Activated CD4-positive, alpha-beta T cell treated with anti-CD3 and anti-CD28 coated beads for 24 hours (primary cell): ENCODE measurements around the gene RNF126.

ENCODE experiments used
- DNase-seq, 2 donors: peaks; one replicate each; pipeline ENCODE4 v3.0.0-alpha.2; 2020; ENCODE audit warnings: low read depth in 2 of 2

The RNF126 gene

DNA sequence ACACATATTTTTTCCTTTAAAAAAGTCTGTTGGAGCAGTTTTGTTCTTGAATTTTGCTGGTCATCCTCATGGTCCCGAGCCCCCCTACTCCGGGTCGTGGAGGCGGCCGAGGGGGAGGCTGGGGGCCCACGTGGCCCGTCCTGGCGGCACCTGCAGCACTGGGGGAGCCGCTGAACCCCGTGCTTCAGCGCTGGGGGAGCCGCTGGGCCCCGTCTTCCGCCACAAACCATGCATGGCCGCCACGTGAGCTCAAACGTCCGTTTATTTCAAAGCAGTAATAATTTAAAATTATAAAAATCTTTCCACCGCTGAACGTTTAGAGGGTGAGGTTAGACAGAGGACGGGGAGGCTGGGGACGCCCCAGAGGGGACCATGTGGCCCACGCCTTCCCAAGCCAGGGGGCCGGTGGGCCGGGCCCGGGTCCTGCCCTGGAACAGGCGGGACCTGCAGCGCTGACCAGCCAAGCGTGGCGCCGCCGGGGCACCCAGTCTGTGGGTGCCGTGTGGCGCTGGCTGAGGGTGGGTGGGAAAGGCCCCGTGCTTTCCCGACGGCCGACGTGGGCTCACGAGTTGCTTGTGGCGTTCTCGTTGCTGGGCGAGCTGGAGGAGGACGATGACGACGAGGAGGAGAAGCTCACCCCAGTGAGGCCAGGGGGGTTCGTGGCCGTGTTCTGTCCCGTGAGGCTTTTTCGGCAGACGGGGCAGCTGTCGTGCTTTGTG, 15.3 kb downstream of the RNF126 start:
- DNase-seq, result no peak

DNA sequence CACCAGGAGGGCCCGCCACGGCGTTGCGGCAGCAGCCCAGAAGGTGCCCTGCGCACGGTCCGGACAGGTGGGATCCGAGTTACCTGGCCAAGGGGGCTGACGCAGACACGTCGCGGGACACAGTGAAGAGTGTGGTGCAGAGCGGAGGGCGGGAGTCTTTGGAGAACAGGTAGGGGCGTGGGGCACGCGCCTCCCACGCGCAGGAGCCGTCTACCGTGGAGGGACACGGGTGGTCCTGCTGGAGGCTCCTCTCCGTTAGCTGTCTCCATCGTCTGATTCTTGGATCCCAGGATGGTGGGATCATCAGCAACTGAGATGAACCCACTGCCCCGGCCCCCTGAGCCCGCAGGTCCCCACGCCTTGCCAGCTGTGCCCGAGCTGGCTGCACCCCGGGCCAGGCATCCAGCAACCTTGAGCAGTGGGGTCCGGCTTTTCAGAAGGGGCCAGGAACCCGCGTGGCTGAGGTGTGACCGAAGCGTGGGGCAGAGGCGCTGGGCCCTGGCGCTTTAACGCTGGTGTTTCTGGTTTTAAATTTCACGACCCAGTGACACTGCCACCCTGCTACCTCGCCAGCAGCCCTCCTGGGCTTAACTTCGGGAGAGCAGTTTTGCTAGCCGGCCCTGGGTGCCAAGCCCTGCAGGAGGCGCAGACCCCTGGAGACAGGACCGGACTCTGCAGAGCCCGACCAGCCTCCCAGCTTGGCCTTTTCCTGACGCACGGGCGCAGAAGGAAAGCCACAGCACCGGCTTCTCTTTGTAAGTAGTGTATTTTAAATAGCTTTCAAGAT, 16.0 kb downstream of the RNF126 start:
- DNase-seq, result no peak

DNA sequence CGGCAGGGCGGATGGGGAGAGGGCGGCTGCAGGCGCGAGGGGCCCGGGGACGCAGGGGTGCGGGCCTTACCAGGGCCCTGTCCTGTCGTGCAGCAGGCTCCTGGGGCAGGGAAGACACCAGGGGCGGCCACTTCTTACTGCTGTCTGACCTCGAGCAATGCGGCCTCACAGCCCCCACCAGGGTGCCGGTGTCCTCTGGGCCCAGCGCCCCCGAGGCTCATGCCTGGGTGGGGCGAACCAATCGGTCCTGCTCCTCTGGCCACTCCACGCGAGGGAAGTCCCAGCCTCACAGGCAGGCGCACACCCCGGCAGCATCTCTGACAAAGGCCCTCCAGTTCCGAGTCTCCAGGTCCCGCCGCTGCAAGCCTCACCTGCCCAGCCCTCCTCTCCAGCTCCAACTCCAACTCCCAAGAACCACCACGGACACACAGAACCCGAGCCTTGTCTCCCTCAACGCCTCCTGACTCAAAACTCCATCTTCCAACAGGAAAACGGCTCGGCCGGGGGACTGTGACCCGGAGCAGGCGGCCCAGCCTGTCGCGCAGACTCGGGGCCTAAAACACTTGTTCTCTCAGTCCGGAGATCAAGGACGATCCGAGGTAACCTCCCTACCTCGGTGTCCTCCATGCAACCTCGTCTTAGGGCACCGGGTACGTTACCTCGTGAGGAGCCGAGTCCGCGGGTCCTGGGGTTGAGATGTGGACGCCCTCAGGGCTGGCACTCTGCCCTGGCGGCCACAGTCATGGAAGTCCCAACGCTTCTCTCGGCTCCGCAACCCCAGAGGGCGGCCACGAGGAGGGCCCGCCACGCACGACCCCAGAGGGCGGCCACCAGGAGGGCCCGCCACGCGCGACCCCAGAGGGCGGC, 16.9 kb downstream of the RNF126 start:
- DNase-seq, result no peak

DNA sequence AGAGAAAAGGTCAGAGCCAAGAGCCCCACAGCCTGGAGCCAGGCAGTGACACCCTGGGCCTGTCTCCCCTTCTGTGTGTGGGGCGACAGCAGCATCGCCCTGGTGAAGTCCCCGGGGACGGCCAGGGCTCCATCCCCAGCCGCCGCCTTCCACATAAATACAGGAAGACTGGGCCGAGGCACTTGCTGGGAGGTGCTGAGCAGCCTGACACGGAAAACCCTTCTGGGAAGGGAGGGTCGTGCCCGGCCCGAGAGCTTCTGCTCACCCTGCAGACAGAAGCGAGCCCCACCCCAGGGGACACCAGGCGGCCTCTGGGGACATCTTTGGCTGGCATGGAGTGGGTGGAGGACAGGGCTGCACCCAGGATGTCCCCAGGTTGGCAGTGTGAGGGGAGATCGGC, 18.2 kb downstream of the RNF126 start:
- no peak for DNase-seq

DNA sequence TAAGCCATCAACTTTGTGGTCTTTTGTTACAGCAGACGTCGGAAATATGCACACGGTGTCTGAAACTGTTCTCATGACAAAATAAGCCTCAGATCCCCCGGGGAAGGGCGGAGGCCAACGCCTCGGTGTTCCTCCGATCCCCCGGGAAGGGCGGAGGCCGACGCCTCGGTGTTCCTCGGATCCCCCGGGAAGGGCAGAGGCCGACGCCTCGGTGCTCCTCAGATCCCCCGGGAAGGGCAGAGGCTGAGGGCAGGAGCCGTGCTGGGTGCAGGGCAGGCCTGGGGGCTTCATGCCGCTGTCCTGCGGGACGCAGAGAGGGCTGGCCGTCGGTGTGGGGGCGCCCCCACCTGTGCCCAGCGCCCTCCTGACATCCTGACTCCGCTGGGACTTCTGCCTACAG, 18.7 kb downstream of the RNF126 start:
- DNase-seq, result no peak

- DNase-seq, result no peak
Measured at GRCh38 chr19:643736-644135, 19.3 kb downstream of the RNF126 start.

GRCh38 chr19:642767-643727, 20.0 kb downstream of the RNF126 start:
- DNase-seq, result no peak

DNA sequence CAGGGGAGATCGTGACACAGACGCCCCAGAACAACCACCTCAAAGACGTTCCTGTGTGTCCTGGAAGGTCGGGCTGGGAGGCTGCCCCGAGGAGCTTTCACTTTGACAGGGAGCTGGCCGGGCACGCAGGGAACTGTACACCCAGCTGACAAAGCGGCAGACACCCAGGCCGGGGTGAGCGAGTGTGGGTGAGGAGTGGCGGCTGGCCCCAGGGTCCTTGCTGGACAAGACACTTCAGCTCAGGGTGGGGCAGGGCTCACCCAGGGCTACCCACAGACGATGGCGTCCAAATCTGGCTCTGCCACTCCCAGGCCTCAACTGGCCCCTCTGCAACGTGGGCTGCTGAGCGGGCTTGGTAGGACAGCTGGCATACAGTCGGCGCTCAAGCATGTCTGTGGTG, 21.3 kb downstream of the RNF126 start:
- no peak for DNase-seq

DNA sequence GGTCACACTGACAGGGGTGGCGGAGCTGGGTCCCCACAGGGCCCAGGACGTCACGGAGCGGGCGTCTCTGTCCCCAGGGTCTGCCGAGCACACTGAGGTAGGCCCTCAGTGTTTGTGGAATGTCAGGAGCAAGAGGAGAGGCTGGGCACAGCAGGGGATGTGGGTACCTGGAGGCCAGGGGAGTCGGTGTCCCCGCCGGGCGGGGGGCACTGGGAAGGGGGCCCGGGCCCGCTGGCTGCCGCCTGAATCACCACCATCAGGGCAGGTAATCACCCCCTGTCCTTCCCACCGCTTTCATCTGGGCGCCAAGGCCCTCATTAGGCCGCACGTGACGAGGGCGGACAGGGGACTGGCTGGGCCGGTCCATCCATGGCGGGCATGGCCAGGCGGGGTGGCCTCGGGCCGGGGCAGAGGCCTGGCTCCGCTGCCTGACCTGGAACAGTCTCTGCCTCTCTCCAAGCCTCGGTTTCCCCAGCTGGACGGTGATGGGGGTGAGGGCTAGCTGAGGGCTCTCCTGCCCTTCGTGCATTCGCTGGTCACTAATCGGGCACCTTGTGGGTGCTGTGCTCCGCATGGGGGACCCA, 22.3 kb downstream of the RNF126 start:
- DNase-seq, result no peak

DNA sequence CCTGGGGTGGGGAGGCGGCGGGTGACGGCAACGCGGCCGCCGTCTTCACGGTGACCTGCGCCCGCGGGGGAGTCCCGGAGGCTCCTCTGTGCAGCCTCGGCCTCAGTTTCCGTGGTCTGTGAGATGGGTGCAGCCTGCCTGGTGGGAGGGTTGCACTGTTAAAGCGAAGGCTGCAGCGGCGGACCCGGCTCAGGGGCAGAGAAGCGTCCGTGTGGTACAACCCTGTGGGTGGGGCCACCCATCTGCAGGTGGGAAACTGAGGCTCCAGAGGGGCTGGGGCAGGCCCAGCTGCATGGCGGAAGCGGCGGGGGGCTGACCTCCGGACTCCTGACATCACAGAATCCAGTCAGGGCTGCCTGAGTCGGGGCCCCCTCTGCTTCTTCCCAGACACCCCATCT, 22.9 kb downstream of the RNF126 start:
- DNase-seq, result no peak

DNA sequence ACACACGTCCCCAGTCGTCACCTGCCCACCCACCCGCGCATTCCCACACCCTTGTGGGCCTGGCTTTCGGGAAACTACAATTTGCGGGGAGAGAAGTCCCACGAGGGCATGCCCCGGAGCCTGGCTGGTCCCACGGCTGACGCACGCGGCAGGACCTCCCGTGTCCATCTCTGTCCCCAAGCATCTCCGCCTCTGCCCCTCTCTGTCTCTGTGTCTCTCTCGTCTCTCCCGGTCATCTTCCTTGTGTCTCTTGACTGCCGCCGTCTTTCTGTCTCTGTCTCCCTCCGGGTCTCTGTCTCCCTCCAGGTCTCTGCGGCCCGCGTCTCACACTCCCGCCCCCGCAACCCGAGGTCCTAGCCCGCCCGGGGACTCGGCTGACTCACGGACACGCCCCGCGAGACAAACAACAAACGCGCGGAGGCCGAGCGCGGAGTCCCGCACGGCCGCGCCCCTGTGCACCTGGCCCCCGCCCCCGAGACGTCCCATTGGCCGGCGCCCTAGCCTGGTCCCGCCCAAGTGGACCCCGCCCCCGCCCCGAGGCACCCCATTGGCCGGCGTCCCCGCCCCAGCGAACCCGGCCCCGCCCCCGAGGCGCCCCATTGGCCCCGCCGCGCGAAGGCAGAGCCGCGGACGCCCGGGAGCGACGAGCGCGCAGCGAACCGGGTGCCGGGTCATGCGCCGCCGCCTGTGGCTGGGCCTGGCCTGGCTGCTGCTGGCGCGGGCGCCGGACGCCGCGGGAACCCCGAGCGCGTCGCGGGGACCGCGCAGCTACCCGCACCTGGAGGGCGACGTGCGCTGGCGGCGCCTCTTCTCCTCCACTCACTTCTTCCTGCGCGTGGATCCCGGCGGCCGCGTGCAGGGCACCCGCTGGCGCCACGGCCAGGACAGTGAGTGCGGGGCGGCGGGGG, 23.5 kb downstream of the RNF126 start, which contains the start of gene FGF22:
FGF22 (plus strand) TSS at position 627 of the 908 bp plus-strand sequence; CDS start at position 674, 47 bp downstream.
- peak; percentile 93 to 95 for DNase-seq

GRCh38 chr19:638906-639252, 24.1 kb downstream of the RNF126 start:
- DNase-seq, result no peak

DNA sequence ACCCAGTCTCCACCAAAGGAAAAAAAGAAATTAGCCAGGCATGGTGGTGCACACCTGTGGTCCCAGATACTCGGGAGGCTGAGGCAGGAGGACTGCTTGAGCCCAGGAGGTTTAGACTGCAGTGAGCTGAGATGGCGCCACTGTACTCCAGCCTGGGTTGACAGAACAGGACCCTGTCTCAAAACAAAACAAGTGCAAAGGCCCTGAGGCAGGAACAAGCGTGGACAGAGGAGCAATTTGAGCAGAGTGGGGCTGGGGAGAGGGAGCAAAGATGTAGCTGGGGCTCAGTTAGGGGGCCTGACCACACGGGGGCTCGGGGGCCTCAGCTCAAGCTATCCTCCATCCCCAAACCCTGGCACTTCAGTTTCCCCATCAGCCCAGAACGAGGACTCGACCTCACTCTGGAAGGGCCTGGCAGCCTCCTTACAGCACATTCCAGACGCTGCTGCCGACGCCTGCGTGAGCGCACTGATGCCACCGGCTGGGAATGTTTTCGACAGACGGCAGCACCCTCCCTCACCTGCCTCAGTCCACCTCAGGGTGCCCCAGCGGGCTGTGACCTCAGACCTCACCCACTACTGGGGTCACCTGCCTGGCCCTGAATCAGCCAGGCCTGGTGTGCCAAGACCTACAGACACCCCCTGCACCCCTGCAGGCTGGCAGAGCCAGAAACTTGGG, 27.9 kb downstream of the RNF126 start:
- no peak for DNase-seq

DNA sequence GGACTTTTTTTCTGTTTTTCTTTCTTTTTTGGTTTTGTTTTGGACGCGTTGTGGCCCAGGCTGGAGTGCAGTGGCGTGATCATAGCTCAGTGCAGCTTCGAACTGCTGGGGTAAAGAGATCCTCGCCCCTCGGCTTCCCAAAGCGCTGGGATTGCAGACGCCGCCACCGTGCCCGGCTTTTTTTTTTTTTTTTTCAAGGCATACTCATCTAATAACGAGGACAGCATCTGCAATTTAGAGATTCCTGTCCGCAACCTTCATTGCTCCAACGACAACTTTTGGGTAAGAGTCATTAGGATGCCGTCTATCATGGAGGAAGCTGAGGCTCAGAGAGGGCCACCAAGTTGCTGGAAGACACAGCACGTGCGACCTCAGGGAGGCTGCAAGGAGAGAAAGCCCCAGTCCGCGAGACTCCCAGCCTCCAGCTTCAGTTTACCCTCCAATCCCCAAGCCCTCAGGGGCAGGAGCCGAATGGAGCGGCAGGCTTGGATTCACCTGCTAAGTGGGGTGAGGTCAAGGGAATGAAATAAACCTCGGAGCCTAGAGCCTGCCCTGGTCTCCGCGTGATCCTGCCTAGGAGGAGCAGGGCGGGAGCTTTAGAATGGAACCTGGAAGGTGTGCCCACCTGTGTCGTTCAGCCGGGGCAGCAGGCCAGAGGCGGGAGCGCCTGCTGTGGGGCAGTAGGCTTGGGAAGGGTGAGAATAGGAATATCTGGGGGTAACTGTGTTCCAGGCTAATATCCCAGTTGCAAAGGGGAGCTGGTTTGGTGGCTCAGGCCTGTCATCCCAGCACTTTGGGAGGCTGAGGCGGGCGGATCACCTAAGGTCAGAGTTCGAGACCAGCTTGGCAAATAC, 29.0 kb downstream of the RNF126 start:
- no peak for DNase-seq

DNA sequence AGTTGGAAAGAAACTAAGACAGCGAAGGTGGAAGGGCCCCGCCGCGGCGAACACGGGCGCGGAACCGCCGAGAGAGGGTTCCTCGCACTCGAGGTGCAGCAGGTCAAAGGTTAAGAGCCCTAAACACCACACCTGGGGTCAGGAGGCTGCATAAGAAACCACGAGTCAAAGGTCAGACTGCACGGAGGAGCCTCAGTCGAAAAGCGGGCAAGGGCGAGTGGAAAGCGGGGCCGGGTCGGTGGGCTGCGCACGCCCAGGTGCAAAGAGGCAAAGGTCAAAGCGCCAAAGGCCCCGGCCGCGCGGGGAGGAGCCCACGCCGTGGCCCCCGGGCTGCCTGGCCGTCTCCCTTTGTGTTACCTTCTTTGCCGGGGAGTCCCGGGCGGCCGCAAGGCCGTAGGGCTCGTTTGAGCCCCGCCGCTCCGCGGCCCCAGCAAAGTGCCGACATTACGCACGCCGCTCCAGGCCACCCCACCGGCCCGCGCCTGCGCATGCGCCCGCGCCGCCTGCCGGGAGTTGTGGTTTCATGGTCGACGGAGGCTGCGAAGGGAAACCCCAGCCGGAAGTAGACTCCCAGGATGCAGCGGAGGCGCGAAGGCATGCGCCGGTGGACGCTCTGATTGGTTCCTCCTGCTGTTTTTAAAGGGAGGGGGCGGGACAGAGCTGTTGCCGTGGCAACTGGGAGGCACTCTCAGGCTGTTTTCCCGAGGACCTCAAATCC, 29.8 kb downstream of the RNF126 start, which contains the start of gene POLRMT:
POLRMT (minus strand) TSS at position 470 of the 718 bp plus-strand sequence; CDS start at position 445, 25 bp downstream.
- DNase-seq, result peak; percentile 90 to 93

DNA sequence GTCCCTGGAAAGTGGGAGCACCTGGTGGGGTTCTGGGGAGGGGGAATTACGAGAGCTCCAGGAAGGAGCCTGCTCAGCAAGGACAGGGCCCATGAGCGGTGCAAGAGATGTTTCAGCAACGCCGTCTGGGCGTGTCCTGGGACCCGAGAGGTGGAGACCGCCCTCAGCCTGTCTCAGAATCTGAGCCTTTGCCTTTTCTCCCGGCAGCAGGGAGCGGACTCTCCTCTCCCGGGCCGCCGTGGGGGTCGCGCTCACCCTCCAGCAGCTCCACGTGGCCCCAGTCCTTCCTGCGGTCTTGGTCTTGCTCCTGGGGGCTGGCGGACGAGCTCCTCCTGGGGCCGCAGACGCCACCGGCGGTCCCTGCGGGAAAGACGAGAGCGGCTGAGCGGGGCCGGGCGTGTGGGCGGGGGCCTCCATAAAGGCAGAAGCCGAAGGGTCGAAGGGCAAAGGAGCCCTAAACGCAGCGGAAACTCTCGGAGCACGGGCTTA, 30.4 kb downstream of the RNF126 start:
- DNase-seq, result peak in 1 of 2 donors; percentile 48
